ENCODE results near the gene ZNF561. TPM values are rescaled to one million over a fixed set of nuclear protein-coding genes. Genes with fewer than 3 reads are reported as not detected.

ZNF561 gene
- total RNA-seq, 1 experiment from 2014 or later, result 15.9 TPM

DNA sequence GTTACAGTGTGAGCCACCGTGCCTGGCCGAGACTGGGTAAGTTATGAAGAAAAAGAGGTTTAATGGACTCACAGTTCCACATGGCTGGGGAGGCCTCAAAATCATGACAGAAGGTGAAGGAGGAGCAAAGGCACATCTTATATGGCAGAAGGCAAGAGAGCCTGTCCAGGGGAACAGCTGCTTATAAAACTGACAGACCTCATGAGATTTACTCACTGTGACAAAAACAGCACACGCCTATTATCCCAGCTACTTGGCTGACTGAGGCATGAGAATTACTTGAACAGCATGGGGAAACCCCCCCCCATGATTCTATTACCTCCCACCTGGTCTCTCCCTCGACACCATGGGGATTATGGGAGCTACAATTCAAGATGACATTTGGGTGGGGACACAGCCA lies 23.4 kb upstream of the ZNF561 start:
- ChIA-PET CTCF (no interaction called here), POLR2A (interaction anchor here (0.7 kb wide), 1 partner anchor 469 kb away, joined by 3 read pairs; no protein-coding TSS in a partner anchor)

DNA sequence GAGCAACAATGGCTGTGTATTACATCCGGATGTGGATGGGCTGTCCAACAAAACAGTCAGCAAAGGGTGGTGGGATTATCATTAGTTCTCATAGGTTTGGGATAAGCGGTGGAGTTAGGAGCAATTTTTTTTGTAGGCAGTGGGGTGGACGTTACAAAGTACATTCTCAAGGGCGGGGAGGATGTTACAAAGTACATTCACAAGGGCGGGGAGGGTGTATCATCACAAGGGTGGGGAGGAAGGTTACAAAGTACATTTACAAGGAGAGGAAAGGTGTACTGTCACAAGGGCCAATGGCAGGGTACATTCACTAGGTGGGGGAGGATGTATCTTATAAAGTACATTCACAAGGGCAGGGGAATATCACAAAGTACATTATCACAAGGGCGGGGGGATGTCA lies 20.8 kb upstream of the ZNF561 start:
- Histone ChIP-seq H3K27me3 (ENCODE audit: control insufficient read depth, insufficient read depth, low read length) (no peaks in the 10 kb centered on the region), H3K4me3 (ENCODE audit: low read depth in 2 of 2, low read length in 2 of 2) (no peak overlapping the region), H3K9me3 (ENCODE audit: control insufficient read depth, insufficient read depth, low read depth, low read length) (no peaks in the 10 kb centered on the region), H3K27ac (ENCODE audit: low read length) (no peak overlapping the region), H3K36me3 (ENCODE audit: control insufficient read depth, insufficient read depth, low read length) (no peaks in the 10 kb centered on the region), H3K4me1 (ENCODE audit: control insufficient read depth, insufficient read depth, low read length) (no peaks in the 10 kb centered on the region)
- DNase-seq (ENCODE audit: low read depth, low spot score) (no peak), ATAC-seq (no peak)
- POLR2A ChIA-PET, result no interaction called here
- intact Hi-C loops (cut with micrococcal nuclease; ENCODE audit: unreplicated experiment) (no loop called here), in situ Hi-C loops (cut with HindIII; ENCODE audit: low pct_unique_long_range_greater_than_20kb, low sequenced_read_pairs) (no loop called here)
- BruUV-seq (replicated peaks), result no TSS peak
- TF ChIP-seq SIN3A (IDR thresholded peaks at IDR 0.05; ENCODE audit: borderline replicate concordance, insufficient read depth, low read depth, low read length) (no peak), POLR2AphosphoS5 (IDR thresholded peaks at IDR 0.05; ENCODE audit: low read depth, low read length) (no peak), TCF7L2 (IDR thresholded peaks at IDR 0.05; ENCODE audit: low read depth, low read length) (no peak)
- TF ChIP-seq, protein P1, sequence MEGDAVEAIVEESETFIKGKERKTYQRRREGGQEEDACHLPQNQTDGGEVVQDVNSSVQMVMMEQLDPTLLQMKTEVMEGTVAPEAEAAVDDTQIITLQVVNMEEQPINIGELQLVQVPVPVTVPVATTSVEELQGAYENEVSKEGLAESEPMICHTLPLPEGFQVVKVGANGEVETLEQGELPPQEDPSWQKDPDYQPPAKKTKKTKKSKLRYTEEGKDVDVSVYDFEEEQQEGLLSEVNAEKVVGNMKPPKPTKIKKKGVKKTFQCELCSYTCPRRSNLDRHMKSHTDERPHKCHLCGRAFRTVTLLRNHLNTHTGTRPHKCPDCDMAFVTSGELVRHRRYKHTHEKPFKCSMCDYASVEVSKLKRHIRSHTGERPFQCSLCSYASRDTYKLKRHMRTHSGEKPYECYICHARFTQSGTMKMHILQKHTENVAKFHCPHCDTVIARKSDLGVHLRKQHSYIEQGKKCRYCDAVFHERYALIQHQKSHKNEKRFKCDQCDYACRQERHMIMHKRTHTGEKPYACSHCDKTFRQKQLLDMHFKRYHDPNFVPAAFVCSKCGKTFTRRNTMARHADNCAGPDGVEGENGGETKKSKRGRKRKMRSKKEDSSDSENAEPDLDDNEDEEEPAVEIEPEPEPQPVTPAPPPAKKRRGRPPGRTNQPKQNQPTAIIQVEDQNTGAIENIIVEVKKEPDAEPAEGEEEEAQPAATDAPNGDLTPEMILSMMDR (IDR thresholded peaks at IDR 0.05), result no peak
- TF ChIP-seq, protein P2, sequence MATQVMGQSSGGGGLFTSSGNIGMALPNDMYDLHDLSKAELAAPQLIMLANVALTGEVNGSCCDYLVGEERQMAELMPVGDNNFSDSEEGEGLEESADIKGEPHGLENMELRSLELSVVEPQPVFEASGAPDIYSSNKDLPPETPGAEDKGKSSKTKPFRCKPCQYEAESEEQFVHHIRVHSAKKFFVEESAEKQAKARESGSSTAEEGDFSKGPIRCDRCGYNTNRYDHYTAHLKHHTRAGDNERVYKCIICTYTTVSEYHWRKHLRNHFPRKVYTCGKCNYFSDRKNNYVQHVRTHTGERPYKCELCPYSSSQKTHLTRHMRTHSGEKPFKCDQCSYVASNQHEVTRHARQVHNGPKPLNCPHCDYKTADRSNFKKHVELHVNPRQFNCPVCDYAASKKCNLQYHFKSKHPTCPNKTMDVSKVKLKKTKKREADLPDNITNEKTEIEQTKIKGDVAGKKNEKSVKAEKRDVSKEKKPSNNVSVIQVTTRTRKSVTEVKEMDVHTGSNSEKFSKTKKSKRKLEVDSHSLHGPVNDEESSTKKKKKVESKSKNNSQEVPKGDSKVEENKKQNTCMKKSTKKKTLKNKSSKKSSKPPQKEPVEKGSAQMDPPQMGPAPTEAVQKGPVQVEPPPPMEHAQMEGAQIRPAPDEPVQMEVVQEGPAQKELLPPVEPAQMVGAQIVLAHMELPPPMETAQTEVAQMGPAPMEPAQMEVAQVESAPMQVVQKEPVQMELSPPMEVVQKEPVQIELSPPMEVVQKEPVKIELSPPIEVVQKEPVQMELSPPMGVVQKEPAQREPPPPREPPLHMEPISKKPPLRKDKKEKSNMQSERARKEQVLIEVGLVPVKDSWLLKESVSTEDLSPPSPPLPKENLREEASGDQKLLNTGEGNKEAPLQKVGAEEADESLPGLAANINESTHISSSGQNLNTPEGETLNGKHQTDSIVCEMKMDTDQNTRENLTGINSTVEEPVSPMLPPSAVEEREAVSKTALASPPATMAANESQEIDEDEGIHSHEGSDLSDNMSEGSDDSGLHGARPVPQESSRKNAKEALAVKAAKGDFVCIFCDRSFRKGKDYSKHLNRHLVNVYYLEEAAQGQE (IDR thresholded peaks at IDR 0.05; ENCODE audit: insufficient read depth in 1 of 2, low read depth in 2 of 2, low read length in 1 of 2), result no peak
- CTCF ChIA-PET, result no interaction called here

More for the DNA sequence above, 23.4 kb upstream of the ZNF561 start:
- no TSS peak for BruUV-seq (replicated peaks)
- TF ChIP-seq SIN3A (IDR thresholded peaks at IDR 0.05; ENCODE audit: borderline replicate concordance, insufficient read depth, low read depth, low read length) (no peak), TCF7L2 (IDR thresholded peaks at IDR 0.05; ENCODE audit: low read depth, low read length) (no peak), POLR2AphosphoS5 (IDR thresholded peaks at IDR 0.05; ENCODE audit: low read depth, low read length) (no peak)
- TF ChIP-seq, protein P2 (IDR thresholded peaks at IDR 0.05; ENCODE audit: insufficient read depth in 1 of 2, low read depth in 2 of 2, low read length in 1 of 2), result no peak
- TF ChIP-seq, protein P1 (IDR thresholded peaks at IDR 0.05), result no peak
- Histone ChIP-seq H3K36me3 (ENCODE audit: control insufficient read depth, insufficient read depth, low read length) (no peaks in the 10 kb centered on the region), H3K27ac (ENCODE audit: low read length) (no peak overlapping the region), H3K9me3 (ENCODE audit: control insufficient read depth, insufficient read depth, low read depth, low read length) (no peaks in the 10 kb centered on the region), H3K4me1 (ENCODE audit: control insufficient read depth, insufficient read depth, low read length) (no peaks in the 10 kb centered on the region), H3K4me3 (ENCODE audit: low read depth in 2 of 2, low read length in 2 of 2) (no peak overlapping the region), H3K27me3 (ENCODE audit: control insufficient read depth, insufficient read depth, low read length) (no peaks in the 10 kb centered on the region)
- ATAC-seq (no peak), DNase-seq (ENCODE audit: low read depth, low spot score) (no peak)
- intact Hi-C loops (cut with micrococcal nuclease; ENCODE audit: unreplicated experiment) (no loop called here), in situ Hi-C loops (cut with HindIII; ENCODE audit: low pct_unique_long_range_greater_than_20kb, low sequenced_read_pairs) (no loop called here)
